Measurements from ENCODE around the gene NOB1.
A peak's percentile ranks its signal among the peaks of the same experiment; 100 is the strongest.
"Not testable (repeated sequence)": the region's sequence is repeated elsewhere in the genome, so short reads cannot be mapped to it uniquely, and the experiment has no call there.

The NOB1 gene

DNA sequence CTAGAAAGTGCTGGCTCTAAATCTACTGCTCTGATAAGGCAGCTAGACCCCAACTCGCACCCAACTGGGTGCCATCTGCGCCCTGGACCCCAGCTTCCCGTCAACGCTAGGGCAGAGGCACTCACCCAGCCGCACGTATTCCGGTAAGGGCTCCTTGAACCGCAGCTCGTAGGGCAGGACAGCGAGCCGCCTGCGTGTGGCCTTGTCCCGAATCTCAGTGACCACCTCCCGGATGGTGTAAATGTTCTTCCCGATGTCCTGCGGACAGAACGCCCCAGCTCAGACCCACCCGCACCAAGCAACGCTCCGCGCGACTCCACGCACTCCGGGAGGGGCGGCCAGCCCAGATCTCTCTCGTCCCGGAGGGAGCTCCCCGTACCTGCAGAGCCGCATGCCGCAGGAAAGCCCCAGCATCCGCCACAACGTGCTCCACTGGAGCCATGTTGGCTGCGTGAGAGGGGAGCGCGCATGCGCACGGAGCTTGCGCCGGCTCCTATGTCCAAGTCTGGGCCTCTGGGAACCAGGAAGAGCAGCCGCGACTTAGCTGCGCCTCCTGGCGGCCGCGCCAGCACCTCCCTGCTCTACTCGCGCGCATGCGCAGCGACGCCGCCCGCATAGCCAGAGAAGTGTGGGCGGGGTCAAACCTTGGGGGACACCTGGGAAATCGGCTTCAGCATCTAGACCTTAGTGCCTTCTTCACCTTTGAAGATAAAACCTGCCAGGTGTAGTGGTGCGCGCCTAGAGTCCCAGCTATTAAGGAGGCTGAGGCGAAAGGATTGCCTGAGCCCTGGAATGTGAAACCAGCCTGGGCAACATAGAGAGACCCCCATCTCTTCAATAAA, at the start of gene NOB1:
Gene NOB1 (minus strand): TSS at position 458 of the 842 bp plus-strand sequence. CDS start 16 bp downstream, at position 442.
- in situ Hi-C loops (cut with MboI; ENCODE audit: low pct_unique_long_range_greater_than_20kb, low sequenced_read_pairs), result no loop called here

DNA sequence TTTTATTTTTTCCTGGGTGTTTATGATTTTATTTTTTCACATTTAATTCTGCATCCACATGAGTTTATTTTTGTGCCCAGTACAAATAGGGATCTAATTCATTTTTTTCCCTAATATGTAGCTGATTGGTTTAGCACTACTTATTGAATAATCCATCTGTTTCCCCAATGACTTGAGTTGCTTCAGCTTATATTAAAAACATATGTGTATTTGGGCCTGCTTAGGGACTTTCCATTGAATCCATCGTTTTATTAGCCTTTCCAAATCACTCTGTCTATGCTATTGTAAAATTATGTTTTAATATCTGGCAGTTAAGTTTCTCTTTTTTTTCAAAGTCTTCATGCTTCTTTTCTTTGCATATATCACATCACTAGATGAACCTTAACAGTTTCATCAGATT, 49.6 kb upstream of the NOB1 start:
- in situ Hi-C loops (cut with MboI; ENCODE audit: low pct_unique_long_range_greater_than_20kb, low sequenced_read_pairs), result no loop called here

More for the DNA sequence above, at the start of gene NOB1:
- peak; percentile 98 for DNase-seq

DNA sequence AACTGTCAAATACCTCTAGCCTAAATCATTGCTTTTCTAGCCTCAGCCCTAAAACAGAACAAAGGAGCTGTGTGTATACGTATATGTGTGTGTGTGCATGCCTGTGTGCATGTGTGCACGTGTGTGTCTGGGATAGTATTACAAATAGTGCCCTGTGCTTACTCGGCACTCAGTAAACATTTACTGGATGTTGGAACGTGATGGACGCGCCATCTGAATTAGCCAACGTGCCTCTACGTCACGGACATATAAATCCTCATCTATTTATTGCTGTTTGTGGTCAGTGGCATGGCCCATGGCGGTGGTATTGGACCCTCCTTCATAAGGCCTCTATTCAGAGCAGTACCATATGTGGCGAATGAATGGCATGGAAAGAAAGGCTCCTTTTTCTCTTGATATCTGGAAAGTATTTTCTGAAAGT, 44.9 kb upstream of the NOB1 start:
- in situ Hi-C loops (cut with MboI; ENCODE audit: low pct_unique_long_range_greater_than_20kb, low sequenced_read_pairs), result no loop called here
- no peak for DNase-seq

More for the DNA sequence above, 49.6 kb upstream of the NOB1 start:
- DNase-seq, result no peak

- in situ Hi-C loops (cut with MboI; ENCODE audit: low pct_unique_long_range_greater_than_20kb, low sequenced_read_pairs), result no loop called here
- DNase-seq, result no peak
Observed at GRCh38 chr16:69798466-69798865, 43.7 kb upstream of the NOB1 start.

DNA sequence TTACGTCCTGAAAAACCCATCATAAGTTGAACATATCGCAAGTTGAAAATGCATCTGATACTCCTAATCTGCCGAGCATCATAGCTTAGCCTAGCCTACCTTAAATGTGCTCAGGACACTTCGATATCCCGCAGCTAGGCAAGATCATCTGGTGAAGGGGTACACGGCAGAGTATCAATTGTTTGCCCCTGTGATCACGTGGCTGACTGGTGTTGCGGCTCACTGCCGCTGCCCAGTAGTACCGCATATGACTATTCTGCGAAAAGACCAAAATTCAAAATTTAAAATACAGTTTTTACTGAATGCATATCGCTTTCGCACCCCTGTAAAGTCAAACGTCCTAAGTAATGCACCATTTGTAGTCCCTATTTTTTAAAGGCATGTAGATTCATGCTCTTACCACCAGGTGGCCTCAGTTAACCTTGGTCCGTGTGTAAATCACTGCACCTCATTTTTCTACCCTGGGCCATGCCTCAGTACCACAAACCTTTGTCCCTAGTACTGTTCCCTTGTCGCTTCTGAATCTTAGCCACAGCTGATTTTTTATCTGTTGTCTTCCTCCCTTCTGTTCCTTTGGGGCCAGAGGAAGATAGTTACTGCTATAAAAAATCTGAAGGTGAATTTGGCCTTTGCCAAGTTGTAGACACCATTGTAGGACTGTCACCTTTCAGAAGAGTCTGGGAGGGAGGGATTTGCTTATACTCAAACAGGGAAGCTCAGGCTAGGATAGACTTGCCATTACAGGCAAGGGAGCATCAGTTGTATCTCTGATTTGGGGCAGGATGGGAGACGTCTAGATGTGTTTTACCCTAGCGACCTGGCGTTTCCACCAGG, 41.8 kb upstream of the NOB1 start:
- peak; percentile 39 for DNase-seq
- in situ Hi-C loops (cut with MboI; ENCODE audit: low pct_unique_long_range_greater_than_20kb, low sequenced_read_pairs), result no loop called here

- no peak for DNase-seq
- in situ Hi-C loops (cut with MboI; ENCODE audit: low pct_unique_long_range_greater_than_20kb, low sequenced_read_pairs), result no loop called here
Observed at GRCh38 chr16:69794486-69794885, 39.8 kb upstream of the NOB1 start.

- in situ Hi-C loops (cut with MboI; ENCODE audit: low pct_unique_long_range_greater_than_20kb, low sequenced_read_pairs), result no loop called here
- no peak for DNase-seq
Observed at GRCh38 chr16:69793526-69793925, 38.8 kb upstream of the NOB1 start.

DNA sequence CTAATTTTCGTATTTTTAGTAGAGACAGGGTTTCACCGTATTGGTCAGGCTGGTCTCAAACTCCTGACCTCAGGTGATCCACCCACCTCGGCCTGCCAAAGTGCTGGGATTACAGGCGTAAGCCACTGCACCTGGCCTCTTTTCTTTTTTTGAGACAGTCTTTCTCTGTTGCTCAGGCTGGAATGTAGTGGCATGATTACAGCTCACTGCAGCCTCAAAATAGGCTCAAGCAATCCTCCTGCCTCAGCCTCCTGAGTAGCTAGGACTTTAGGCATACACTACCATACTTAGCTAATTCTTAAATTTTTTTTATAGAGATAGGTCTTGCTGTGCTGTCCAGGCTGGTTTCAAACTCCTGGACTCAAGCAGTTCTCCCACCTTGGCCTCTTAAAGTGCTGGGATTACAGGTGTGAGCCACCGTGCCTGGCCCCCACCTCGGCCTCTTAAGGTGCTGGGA, 36.7 kb upstream of the NOB1 start:
- DNase-seq; in situ Hi-C loops (cut with MboI; ENCODE audit: low pct_unique_long_range_greater_than_20kb, low sequenced_read_pairs): not testable (repeated sequence)

- in situ Hi-C loops (cut with MboI; ENCODE audit: low pct_unique_long_range_greater_than_20kb, low sequenced_read_pairs), result no loop called here
- no peak for DNase-seq
Observed at GRCh38 chr16:69787883-69788282, 33.2 kb upstream of the NOB1 start.

DNA sequence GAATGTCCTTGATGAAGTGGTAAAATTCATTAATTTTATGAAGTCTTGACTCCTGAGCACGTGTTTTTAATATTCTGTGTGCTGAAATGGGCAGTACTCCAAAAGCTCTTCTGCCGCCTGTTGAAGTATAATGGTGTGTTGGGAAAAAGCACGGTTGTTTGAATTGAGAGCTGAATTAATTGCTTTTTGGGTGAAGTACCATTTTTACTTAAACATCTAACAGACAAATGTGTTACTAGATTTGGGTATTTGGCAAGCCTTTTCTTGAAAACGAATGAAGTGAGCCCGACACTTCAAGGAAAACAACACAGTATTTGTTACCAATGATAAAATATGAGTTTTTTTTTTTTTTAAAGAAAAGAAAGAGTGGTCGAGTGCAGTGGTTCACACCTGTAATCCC, 29.9 kb upstream of the NOB1 start:
- no peak for DNase-seq
- in situ Hi-C loops (cut with MboI; ENCODE audit: low pct_unique_long_range_greater_than_20kb, low sequenced_read_pairs), result no loop called here

- in situ Hi-C loops (cut with MboI; ENCODE audit: low pct_unique_long_range_greater_than_20kb, low sequenced_read_pairs), result no loop called here
Observed at GRCh38 chr16:69781118-69781517, 26.4 kb upstream of the NOB1 start.

DNA sequence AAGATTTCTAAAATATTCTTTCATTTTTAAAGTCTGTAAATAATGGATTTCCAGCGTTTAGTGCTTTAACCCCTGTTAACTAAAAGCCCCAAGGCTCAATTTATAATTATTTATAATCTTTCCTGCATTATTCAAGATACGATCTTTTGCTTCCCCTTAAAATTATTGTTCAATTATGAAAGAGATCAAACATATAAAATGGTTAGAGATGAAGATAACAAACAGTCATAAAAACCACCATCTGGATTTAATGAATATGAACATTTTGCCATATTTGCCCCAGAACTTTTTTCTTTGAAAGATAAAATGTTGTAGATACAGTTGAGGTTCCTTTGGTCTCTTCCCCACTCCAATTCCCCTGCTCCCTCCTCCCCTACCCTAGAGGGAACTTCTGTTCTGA, 25.0 kb upstream of the NOB1 start:
- DNase-seq, result no peak

More at GRCh38 chr16:69781118-69781517, 26.4 kb upstream of the NOB1 start:
- DNase-seq, result no peak

DNA sequence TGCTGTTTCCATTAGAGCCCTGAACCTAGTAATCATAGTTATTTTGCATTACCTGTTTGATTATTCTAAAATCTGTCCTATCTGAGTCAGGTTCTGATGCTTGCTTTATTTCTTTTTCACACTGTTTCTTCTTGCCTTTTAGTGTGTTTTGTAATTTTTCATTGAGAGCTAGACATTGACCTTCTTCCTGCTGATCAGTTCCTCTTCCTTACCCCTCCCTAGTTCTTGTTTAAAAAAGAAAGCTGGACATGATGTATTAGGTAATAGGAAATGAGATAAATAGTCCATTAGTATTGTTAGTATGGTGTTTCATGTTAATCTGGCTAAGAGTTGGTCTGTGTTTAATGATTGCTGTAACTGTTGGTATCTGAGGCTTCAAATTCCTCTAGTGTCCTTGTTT, 20.8 kb upstream of the NOB1 start:
- in situ Hi-C loops (cut with MboI; ENCODE audit: low pct_unique_long_range_greater_than_20kb, low sequenced_read_pairs), result no loop called here
- no peak for DNase-seq

More for the DNA sequence above, 25.0 kb upstream of the NOB1 start:
- in situ Hi-C loops (cut with MboI; ENCODE audit: low pct_unique_long_range_greater_than_20kb, low sequenced_read_pairs), result no loop called here

DNA sequence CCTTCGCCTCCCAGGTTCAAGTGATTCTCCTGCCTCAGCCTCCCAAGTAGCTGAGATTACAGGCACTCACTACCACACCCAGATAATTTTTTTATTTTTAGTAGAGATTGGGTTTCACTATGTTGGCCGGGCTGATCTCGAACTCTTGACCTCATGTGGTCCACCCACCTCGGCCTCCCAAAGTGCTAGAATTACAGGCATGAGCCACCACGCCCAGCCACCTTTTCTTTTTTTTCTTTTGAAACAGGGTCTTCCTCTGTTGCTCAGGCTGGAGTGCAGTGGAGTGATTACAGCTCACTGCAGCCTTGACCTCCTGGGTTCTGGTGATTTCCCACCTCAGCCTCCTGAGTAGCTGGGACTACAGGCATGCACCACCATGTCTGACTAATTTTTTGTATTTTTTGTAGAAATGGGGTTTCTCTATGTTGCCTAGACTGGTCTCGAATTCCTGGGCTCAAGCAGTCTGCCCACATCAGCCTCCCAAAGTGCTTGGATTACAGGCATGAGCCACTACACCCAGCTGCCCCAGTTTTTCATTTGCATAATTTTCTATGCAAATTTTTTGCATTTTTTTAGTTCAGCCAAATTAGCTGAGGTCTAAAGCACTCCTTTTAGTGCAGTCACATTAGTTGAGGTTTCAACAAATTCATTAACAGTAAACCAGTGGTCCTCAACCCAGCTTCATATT, 18.7 kb upstream of the NOB1 start:
- DNase-seq, result no peak
- in situ Hi-C loops (cut with MboI; ENCODE audit: low pct_unique_long_range_greater_than_20kb, low sequenced_read_pairs), result no loop called here

- in situ Hi-C loops (cut with MboI; ENCODE audit: low pct_unique_long_range_greater_than_20kb, low sequenced_read_pairs), result no loop called here
- no peak for DNase-seq
Observed at GRCh38 chr16:69771651-69771967, 16.9 kb upstream of the NOB1 start.

- DNase-seq, result no peak
- in situ Hi-C loops (cut with MboI; ENCODE audit: low pct_unique_long_range_greater_than_20kb, low sequenced_read_pairs), result no loop called here
Observed at GRCh38 chr16:69769404-69769803, 14.7 kb upstream of the NOB1 start.

- in situ Hi-C loops (cut with MboI; ENCODE audit: low pct_unique_long_range_greater_than_20kb, low sequenced_read_pairs), result no loop called here
- no peak for DNase-seq
Observed at GRCh38 chr16:69768666-69769065, 13.9 kb upstream of the NOB1 start.

GRCh38 chr16:69767459-69768229, 12.9 kb upstream of the NOB1 start:
- in situ Hi-C loops (cut with MboI; ENCODE audit: low pct_unique_long_range_greater_than_20kb, low sequenced_read_pairs), result no loop called here

DNA sequence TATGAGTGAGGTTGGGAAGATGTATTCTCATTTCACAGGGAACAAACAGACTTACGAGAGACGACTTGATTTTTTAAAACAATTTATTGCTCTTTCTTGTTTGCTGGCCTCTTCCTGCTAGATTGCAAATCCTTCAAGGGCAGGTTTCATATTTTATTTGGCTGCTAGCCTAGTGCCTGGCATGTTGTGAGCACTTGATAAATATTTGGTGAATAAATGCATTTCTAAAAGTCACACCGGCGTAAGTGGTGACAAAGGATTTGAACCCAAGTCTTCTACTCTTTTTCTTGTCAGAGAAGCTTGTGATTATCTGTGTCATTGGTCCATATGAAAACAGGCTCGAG, 8.8 kb upstream of the NOB1 start:
- DNase-seq, result no peak
- in situ Hi-C loops (cut with MboI; ENCODE audit: low pct_unique_long_range_greater_than_20kb, low sequenced_read_pairs), result no loop called here

More at GRCh38 chr16:69767459-69768229, 12.9 kb upstream of the NOB1 start:
- DNase-seq, result no peak

Measured in KBM-7 (cell line).